Activated T-helper 9 cell treated with anti-CD3 and anti-CD28 coated beads, Interleukin-2, amount 50 U/mL, for 16 hours (primary cell): Measurements from ENCODE around the gene RGL1.

ENCODE experiments used
- DNase-seq: peaks from one replicate; pipeline ENCODE4 v3.0.0-alpha.2; 2020; ENCODE audit warnings: low read depth

The RGL1 gene

DNA sequence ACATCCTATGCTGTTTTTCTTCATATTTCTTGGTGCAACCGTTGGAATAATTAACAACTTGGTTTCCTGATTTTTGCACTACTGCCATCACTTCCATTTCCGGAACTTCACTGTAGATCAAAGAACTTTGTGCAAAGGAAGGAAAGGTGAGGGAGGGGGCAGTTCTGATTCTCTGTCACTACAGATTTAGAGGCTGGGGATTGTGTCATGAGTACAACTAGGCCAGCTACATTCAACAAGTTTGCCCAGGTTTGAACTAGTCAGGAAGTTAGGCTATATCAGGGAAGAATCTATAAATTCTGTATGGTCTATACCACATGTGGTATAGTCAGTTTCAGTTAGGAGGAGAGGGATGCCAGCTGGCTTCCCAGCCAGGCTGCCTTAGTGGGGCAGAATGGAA is 84.2 kb downstream of the RGL1 start:
- DNase-seq = no peak

DNA sequence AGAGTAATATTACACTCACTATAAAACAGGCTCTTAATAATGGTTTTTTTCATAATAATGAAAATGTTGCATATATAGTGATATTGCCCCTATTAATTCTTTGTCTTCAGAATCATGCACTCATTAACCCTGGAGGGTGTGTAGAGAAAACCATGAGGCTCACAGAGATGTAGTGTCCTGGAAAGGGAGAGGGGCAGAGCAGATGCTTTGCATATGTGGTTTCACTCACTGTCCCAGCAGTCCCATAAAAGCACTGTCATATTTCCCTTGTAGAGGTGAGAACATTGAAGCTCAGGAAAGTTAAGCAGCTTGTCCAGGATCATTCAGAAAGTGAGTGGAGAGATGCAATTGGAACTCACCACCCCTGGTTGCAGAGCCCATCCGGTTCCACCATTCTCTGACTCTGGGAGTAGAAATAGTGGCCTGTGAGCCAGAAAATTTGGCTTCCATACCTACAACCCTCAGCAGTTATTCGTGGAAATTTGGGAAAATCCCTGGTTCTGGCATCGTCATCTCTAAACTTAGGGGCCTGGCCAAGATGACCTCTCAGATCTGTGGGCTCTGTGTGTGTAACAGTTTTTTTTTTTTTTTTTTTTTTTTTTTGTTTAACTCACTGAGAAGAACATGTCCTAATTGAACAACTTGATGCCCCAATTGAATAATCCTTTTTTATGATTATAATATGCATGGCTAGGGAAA is 86.4 kb downstream of the RGL1 start:
- DNase-seq = no peak

DNA sequence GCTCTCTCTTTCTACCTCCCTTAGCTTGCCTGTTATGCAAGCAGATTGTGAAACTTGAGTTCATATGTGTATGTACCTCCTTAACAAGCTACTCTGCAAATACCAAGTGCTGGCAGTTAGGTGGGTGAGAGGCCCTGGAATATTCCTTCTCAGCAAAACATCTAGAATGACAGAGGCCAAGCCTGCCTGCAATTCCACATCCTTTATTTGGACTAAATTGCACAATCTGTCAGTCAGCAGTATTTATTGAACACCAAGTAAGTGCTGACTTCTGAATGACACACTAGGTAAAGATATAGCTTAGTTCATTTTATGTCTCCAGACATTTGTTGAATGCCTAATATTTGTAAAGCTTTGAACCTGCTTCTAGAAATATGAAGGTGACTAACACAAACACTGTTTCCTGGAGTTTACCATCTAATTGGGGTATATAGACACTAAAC is 87.5 kb downstream of the RGL1 start:
- DNase-seq = no peak

DNA sequence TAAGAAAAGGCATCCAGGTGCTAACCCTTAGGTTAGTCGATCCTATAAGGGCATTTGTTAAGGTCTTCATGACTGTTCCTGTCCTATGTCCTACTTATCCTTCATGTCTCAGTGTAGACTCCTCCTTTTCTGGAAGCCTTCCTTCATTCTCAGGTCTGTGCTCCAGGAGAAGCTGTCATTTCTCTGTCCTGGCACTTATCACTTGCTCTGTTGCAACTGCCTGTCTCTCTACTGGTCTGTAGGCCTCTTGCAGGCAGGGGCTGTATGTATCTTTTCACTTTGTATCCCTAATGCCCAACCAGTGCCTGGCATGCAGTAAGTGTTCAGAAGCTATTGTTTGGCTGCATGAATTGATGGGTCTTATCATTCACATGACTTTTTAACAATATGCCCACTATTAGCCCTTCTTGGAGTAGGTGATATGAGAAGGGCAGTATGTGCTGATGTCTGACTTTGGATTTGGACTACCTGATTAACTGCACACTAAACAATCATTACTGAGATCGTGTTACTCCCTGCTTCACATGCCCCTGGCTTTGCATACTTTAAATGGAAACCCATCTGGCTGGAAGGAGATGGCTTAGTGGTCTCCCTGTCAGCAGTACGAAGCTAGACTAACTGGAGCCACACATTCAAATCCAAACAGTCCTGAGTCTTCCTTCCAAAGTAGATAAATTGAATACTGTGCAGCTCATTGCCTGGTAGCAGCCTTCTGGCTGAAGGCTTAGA is 88.8 kb downstream of the RGL1 start:
- no peak for DNase-seq

DNA sequence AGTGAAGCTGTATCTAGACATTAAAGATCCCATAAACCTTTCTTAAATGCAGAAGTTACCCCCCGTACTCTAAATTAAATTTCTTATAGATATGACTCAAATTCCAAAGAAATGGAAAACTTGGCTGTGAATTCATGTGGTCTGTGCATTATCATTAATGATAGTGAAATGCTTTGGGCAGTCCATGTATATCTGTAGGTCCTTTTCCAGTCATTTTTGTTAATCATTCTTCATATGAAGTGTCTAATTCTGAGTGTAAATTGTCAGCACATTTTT is 89.3 kb downstream of the RGL1 start:
- DNase-seq = no peak

DNA sequence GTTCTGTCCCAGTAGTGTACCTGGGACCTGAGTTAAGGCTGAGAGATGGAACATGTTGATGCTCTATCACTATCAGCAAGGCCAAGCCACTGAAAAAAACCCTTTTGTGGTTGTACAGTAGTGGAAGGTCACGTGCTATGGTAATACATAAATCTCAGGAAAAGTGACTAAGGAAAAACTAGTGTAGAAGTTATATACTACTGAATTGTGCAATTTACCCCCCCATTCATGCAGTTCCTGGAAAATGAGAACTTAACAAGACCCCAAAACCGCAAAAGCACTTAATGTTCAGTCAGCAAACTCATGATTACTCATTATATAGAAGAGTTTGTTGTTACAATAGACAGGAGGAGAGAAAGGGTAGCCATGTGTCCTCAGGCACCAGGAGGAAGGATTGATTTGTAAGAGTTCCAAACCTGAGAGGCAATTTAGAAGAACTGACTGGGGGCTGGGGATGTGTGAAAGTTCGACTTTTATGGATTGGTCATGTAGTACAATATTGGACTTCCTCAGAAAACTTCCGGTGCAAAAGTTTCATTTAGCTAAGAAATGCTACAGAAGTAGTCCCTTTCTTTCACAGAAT is 91.6 kb downstream of the RGL1 start:
- DNase-seq = no peak

DNA sequence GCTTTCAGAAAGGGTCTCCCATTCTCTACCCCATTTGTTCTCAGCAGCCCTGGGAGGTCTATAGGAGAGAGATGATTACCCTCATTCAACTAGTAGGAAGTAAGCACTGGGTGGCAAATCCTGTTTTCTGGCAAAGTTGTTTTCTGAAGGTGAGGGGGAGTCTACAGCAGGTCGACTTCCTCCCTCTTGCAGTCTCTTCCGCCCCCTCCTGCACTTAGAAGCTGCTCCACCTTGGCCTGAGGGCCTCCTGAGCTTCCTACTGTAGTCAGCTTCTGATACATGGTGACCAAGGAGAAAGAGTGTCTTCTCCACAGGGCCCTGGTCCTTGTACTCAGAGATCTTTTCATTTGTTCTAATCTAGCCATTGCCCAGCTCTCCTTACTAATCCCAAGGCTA is 93.1 kb downstream of the RGL1 start:
- DNase-seq = no peak

DNA sequence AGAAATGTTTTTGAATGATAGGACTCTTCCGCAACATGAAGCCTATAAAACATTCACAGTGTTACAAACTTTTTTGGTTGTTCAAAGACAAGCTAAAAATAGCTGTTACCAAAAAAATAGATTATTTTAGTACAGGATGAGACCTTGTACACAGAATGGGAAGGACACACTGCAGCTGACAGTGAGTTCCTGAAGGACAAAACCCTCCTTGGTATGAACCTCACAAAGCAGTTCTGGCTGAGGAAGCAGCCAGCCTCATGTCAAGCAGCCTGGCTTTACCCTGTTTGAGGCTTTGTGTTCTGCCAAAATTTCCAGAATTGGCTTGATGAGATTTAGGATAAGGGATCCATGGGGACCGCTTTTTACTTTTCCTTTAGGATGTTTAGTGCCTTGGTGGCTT is 93.7 kb downstream of the RGL1 start:
- no peak for DNase-seq

DNA sequence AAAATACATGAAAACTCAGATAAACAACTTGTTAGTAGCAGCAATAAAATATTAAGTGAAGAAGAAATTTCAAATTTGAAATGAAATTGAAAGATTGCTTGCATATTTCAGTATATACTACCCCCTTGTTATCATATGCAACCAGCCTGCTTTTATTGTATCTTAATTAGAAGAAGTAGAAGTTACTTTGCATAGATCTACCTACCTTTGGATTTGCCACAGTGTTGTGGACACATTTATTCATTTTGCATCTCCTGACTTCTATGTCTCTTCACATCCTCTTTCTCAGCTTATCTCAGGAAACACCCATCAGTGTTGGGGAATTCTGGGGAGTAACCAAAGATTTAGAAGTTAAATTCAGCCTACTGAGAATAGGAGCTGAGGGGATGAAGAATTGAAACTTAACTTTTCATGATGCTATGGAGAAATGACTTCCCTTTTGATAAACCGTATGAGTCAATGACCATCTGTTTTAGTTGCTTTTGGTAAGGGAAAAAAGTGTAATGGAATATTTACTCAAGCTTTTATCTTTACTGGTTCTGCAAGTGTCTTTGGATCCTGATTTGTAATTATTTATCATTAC is 96.9 kb downstream of the RGL1 start:
- no peak for DNase-seq

DNA sequence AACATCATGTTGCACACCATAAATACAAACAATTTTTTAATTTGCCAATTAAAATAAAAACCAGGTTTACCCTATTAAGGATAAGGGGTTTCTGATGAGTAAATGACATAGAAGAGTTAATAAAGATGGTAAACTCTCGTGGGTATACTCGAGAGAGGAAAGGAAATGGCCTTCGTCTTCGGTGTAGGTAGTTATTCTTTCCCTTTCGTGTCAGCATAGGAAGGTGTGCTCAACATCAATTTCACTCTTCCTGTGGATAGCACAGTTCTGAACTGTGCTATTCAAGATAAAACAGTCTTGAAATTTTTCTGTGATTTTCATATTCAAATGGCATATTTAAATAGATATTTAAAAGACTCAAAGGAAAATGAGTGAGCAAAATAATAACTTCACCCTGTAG is 98.2 kb downstream of the RGL1 start:
- DNase-seq = no peak

DNA sequence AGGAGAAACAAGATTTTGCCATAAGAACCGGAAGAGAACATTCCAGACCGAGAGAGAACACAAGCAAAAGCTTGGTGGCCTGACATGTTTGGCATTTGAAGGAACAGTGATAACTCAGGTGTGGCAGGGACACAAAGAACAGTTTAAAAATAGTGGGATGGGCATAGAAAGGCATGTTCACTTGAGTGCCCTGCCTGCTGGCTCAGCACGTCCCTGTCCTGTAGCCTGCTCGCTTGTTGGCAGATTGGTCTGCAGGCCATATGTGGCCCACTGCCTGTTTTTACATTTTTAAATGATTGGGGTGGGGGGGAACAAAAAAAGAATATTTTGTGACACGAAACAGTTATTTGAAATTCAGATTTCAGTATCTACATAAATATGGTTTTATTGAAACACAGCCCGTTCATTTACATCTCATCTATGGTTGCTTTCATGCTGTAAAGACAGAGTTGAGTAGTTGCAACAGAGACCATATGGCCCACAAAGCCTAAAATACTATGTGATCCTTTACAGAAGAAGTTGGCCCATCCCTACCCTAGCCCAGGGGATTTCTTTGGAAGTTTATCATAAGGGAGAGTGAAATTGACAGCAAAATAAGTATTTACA is 100.7 kb downstream of the RGL1 start:
- DNase-seq = no peak

DNA sequence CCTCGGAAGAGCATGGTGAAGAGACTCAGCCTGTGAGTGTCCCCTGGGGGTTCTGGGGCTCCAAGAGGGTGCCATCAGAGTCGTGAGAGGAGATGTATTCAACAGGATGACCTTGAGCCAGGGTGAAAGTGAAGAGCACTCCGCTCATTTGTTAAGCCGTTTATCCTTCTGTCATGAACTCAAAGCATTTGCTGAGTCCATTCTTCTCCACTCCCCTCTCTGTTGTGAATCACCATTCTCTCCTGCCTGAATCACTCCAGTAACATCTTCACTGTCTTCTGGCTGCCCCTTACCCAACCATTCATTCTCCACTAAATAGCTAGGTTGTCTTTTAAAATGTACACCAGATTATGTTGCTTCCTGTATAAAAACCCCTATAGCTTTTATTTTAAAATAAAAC is 102.2 kb downstream of the RGL1 start:
- DNase-seq = no peak

DNA sequence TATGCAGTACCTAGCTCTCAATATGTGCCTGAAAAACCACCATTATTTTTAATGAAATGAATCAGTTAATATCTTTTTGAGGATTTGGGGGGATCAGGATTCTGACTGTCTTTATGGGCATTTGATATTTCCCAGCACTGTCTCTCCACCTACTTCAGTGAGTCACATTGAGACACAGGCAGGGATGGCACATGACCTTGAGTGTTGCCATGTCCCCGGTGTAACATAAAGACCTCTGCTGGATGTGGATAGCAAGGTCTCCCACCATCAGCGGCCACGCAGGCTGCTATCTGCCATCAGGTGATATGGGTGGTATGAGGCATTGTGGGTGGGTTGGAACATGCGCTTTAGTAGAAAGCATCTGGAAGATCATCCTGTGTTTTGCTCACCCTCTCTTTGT is 103.2 kb downstream of the RGL1 start:
- DNase-seq = no peak

DNA sequence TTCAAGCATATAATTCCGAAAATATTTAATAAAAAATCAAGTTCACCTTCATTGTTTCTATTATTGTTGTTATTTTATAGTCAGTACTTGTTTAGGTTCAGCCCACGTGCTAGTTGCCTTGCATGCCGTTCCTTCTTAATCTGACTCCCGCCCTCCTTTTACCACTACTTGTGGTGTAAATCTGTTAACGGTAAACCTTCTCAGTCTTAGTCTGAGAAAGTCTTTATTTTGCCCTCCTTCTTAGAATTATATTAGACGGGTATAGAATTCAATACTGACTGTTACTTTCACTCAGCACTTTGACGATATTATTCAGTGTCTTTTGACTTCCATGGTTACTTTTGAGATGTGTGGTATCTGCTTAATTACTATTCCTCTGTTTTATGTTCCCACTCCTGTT is 104.8 kb downstream of the RGL1 start:
- no peak for DNase-seq

DNA sequence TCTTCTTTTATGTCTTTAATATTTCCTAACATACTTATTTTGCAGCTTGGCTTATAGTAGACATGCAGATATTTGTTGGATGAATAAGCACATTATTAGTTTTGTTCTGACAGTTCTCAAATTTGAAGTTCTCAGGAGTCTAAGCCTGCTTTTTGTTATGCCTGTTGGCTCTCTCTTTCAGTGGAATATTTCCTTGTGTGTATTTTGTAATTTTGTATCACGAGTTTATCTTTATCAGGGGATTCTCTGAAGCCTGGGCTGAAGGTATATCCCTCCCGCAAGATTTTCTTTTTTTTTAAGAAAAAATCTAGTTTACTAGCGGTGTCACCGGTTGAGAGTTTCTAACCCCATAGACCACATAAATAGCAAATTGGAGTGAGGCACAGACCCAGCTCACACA is 105.9 kb downstream of the RGL1 start:
- no peak for DNase-seq

DNA sequence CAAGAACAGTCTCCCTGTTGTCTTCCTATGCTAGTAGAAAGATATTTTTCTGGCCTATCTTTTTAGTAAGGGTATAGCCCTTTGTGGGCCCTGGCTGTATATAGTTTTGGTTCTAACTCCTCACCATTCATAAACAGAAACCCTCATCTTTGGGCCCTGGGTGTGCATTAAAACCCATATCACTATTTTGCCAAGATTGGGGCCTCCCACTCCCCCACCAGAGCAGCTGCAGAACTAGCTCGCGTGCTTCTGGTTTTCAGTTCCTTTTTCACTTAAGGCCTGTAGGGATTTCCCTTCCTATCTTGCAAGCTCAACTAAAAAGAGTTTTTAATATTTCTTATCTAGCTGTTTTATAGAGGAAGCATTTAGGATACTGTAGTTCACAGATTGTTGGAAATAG is 106.4 kb downstream of the RGL1 start:
- no peak for DNase-seq

DNA sequence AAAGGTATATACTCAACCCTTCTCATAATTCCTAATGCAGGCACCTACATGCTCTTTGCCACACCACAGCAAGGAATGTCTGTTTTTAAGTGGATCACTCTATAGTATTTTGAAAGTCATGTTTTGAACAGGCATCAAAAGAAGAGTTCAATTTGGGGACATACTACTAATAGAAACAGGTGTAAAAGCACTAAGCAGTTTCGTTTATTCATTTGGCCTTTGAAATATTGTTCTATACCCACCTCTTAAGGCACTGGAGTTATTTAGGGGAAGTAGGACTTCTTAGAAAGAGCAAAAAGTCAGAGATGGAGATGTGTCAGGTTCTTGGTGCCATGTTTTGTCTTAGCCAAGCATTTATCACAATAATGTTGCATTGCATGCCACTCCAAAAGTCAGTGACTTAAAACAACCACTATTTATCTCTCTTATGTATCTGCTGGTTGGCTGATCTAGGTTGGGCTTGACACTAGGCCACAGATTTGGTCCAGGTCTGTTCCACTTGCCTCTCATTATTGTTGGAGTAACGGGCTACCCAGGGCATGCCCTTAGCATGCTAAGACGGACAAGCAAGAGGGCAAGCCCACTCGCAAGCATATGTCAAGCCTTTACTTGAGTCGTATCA is 107.5 kb downstream of the RGL1 start:
- DNase-seq = no peak

DNA sequence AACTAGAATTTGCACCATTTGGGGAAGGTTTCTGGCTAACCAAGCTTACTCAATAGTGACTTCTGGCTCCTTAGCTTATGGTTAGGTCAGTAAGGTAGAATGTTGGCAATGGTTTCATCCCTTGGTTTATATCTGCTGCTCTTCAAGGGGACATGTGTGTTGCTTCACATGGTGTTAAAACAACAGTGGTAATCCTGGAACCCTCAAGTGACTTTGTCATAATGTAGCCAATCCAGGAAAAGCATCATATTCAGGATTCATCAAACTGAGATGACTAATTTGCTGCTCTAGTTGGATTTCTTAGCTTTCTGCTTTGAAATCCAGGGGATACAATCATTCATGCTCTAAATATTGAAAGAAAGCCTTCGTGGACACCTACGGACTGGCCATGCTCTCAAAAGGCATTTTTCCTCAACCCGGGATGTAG is 108.7 kb downstream of the RGL1 start:
- DNase-seq = no peak

DNA sequence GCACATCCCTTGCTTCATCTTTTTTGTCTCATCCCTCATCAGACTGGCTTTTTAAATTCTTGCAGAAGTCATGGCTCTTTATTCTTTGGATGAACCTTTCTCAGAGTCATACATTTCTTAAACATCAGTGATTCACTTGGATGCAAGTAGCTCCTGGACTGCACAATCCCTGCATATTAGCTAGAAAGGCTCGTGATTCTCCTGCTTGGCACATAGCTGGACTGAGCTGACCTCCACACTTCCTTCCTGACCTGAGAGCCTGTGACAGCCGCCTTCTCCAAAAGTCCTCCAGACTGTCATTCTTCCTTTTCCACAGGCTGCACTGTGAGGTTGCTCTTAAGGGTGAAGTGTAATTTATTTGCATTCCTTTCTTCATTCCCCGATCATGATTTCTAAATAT is 109.4 kb downstream of the RGL1 start:
- DNase-seq = no peak

DNA sequence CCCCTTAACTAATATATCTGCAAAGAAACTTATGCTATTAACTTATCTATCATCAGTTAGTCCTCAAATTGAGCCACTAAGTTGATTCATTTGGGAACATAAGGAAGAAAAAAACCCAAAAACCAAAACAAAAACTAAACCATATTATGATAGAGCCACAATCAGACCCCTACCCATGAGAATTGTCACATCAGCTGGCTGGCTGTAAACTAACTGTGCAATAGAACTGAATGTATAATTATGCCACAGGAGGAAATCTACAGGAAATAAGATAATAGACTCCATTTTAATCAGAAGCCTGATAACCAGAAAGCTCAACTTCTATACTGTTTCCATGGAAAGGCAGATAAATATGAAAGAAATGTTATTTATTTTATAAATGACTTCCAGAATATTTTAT is 110.0 kb downstream of the RGL1 start:
- no peak for DNase-seq

DNA sequence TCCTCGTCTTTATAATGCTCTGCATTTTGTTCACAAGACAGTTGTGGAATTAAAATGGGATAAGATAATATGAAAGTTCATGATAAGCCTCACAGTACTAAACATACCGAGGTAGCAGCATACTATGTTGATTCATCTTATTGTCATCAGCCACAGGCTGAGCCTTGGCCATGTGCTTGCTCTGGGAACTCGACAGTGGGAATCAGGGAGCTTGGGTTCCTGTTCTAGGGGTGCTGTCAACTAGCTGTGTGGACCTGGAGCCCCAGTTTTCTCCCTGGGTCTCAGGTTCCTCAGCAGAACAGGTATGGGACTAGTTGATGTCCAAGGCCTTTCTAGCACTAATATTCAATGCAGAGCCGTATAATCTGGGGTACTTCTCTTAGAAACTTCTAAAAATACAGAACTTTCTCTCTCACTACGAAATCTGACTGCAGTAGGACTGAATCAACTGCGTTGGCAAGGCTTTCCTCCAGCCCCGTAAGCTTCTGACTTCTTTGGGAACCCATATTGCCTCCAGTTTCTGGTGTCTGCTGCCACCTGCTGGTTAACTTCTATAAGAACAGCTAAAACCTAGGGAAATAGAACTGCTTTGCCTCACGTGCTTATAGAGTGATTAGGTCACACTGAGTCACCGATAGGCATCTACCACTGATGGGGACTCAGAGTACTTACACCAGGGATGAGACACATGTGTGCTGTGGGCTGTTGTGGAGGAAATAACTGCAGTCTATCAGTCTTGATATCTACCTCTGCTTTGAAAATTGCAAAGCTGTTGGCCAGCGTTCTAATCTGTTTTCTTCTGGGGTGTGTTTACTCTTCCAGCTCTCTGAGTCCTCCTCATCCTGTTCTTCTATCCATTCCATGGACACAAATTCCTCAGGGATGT is 110.9 kb downstream of the RGL1 start:
- peak; percentile 42 for DNase-seq

DNA sequence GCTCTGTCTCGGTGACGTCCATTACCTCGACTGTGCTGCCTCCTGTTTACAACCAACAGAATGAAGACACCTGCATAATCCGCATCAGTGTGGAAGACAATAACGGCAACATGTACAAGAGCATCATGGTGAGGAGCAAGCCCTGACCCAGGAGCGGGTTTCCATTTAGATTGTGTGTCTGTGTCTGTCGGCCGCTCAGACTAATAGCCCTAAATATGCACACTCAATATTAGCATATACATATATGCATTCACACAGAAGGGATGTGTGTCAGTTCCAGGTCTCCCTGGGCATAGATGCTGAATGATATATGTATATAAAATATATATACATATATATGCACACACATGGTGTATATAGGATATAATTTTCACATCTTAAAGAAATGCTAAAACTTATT is 111.7 kb downstream of the RGL1 start:
- no peak for DNase-seq
